DMS53 (cell line): Measurements from ENCODE around the gene GALNT6.

Experiments
- DNase-seq: peaks from one replicate; lab custom pipeline; 2025; lab: John Stamatoyannopoulos, UW

The GALNT6 gene

DNA sequence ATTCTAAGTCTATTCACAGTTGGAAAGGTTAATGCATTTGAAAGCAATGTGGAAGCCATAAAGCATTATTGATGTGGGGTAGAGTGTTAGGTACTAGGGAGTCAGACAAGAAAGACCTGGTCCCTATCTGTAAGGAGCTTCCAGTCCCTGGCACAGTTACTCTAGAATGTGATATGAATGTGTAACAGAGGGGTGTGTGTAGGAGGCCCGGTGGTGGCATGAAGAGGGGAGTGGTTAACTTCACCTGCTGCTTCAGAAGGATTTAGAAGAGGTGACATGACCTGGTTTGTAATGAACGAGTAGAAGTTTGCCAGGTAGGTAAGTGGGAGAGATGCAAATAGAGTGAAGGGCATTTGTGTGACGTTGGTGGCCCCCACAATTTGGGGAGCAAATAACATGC is 15.1 kb upstream of the GALNT6 start:
- DNase-seq, result no peak

DNA sequence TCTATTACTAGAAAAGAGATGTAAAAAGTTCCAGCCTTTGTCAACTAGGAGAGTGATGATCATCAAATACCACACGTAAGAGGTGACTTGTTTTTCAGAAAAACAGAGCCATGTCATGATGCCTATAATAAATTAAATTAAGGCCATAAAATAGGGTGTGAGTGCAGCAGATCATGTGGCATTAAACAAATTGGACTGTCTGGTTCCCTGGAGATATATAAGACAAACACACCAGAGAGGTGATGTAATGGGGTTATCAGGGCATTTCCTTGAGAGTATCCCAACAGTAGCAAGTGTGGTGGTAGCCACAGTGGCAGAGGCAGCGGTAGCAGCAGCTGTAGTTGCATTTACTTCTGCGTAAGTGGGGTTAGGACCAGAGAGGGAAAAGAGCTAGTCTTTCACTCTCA is 14.6 kb upstream of the GALNT6 start:
- peak; percentile 33 for DNase-seq

- DNase-seq, result no peak
Measured at GRCh38 chr12:51404627-51405026, 13.4 kb upstream of the GALNT6 start.

GRCh38 chr12:51403681-51404136 is 12.5 kb upstream of the GALNT6 start:
- DNase-seq, result no peak

- DNase-seq, result no peak
Measured at GRCh38 chr12:51403159-51403558, 12.0 kb upstream of the GALNT6 start.

DNA sequence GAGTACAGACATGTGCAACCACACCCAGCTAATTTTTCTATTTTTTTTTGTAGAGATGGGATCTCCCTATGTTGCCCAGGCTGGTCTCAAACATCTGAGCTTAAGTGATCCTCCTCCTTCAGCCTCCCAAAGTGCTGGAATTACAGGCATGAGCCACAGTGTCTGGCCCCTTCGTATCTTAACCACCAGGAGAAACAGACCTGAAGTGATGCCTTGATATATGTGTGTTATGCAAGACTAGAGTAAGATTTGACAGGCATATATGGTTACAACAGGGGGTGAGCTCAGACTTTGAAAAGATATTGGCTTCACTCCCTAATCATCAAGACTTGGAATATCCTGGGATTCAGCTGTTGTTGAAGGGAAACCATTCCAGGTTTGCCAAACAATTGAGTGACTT is 10.7 kb upstream of the GALNT6 start:
- no peak for DNase-seq

DNA sequence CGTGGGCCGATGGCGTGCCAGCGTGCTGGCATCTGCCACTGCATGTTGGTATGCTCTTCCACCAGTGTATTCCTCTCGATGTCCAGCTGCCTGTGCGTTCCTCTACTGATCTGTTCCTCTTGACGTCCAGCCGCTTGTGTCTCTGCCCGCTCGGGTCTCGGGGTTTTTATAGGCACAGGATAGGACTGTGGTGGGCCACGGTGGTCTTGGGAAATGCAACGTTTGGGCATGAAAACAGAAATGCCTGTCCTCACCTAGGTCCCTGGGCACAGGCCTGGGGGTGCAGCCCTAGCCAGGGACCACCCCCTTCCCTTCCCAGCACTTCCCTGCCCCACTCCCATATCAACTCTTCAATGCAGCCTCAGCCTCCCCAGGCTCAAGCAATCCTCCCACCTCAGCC is 10.3 kb upstream of the GALNT6 start:
- DNase-seq, result no peak

GRCh38 chr12:51401020-51401419 is 9.8 kb upstream of the GALNT6 start:
- DNase-seq, result peak; percentile 12

DNA sequence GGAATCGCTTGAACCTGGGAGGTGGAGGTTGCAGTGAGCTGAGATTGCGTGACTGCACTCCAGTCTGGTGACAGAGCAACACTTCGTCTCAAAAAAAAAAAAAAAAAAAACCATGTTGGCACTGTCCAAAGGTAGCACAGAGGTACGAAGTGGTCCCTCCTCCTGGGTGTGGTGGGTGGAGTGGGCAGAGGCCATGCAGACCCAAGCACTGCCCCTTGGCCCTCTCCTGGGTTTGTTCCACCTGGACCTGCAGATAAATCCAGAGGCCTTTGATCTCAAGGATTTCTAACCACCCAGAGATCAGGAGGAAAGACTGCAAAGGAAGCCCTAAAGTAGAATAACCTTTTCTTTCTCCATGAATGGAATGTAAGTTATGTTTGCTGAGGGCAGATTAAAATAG is 8.7 kb upstream of the GALNT6 start:
- DNase-seq, result no peak

GRCh38 chr12:51397670-51398069 is 6.5 kb upstream of the GALNT6 start:
- DNase-seq, result no peak

DNA sequence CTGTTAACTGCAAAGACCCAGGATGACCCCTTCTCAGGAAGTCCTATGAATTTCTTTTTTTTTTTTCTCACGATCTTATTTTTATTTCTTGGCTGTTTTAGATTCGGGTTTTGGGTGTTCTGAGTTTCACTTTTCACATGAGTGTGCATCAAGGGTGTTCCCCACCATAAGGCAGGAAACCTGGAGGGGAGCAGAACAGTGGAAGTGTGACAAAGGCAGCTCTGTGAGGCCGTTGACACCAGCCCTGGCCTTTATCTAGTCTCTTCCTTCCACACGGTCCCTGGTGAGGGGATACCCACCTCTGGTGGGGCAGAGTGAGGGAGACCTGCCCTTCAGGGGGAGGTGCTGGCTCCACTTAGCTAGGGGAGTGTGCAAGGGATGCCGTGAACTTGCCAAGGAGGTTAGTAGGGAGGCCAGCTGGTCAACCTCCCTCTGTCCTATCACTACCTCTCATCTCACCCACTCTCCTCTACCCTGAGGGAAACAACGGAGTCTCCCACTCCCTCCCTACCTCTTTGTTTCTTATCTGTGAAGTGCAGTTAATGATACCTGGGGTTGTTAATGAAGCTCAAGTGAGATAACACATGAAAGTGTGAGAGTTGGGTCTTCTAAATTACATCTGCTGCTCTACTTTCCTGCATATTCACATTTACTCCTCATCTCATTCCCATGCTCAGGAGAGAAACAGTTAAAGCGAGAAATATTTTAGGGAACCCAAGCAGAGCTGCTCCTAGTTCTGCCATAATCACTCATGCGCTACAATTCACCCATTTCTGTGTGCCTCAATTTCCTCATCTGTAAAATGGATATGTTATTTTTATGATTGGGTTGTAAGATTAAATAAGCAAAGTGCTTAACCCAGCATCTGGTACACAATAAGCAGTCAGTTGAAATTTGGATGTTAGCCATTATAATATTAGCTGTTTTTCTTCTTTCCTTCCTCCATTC is 4.4 kb upstream of the GALNT6 start:
- DNase-seq, result no peak

DNA sequence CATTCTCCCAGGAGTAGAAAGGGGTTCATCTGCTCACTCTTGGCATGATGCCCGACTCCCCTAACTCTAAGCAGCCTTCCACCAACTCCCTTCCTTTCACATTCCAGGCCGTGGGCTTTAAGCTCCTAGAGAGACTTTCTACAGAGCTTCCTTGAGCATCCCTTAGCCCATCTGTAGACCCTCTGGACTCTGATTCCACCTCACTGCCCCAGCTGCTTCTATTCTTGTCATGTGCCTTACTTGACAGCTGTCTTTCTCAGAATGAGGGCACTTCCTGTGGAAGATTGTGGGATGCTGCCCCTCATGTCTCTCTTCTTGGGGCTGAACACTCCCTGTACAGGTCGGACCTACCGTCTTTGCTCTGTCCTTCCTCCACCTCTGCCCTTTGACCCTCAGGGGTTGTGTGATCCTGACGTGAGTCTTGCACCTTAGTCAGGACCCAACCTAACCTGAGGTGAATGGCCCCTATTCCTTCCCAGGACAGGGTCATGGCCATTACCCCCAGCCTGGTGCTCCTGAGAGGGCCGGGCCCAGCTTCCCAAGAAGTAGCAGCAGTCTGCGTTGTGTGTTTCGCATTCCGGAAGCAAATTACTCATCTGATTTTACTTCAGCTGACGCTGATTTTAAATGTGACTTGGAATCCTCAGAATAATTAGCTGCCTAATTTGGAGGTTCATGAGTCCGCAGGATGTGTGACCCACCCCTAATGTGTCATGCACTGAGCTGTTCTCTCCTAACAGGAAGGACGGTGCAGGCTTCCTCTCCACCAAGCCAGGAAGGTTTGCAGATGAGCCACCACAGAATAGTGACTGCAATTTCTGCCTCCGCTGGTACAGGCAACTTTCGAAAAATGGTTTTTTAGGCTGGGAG is 2.7 kb upstream of the GALNT6 start:
- no peak for DNase-seq

- DNase-seq, result peak; percentile 76
Measured at GRCh38 chr12:51392556-51393237, 1.5 kb upstream of the GALNT6 start.

- peak; percentile 57 for DNase-seq
Measured at GRCh38 chr12:51390891-51391282, 319 bp downstream of the GALNT6 start.

- DNase-seq, result peak; percentile 21
Measured at GRCh38 chr12:51390457-51390856, 749 bp downstream of the GALNT6 start.

GRCh38 chr12:51389302-51389999 is 1.8 kb downstream of the GALNT6 start:
- DNase-seq, result peak; percentile 54

- no peak for DNase-seq
Measured at GRCh38 chr12:51388846-51389245, 2.4 kb downstream of the GALNT6 start.

GRCh38 chr12:51388069-51388799 is 3.0 kb downstream of the GALNT6 start:
- peak; percentile 53 for DNase-seq

DNA sequence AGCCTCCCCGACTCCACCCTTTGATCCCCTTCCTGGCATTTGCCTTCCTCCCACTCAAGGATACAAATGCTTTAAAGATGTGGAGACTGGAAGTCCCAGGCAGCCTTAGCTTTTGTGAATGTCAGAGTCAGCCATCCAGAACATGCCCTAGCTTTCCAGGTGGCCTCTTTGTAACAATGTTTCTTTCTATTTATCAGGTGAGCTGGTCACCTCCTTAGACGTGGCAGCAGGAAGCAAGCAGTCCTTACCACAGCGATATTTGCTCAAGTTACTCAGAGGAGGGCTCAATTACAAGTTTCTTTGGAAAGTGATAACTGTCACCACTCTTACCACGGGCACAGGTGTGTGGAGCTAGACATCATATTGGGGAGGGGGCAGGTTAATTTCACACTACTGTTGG is 4.9 kb downstream of the GALNT6 start:
- peak; percentile 79 for DNase-seq

GRCh38 chr12:51383269-51383905 is 7.8 kb downstream of the GALNT6 start:
- DNase-seq, result peak; percentile 84
